SK-N-MC (cell line): ENCODE results near the gene TFDP2.

ENCODE experiments used
- EZH2 ChIP-seq: fragments of 200-600 bp; sonication (generic); IDR thresholded peaks from one replicate; pipeline ENCODE4 v1.6.1; 2017; ENCODE audit warnings: antibody characterized with exemption
- POLR2AphosphoS5 ChIP-seq: IDR thresholded peaks from 2 replicates; pipeline ENCODE4 v1.6.1; 2012; ENCODE audit warnings: mild to moderate bottlenecking, low read depth, low read length, borderline replicate concordance

DNA sequence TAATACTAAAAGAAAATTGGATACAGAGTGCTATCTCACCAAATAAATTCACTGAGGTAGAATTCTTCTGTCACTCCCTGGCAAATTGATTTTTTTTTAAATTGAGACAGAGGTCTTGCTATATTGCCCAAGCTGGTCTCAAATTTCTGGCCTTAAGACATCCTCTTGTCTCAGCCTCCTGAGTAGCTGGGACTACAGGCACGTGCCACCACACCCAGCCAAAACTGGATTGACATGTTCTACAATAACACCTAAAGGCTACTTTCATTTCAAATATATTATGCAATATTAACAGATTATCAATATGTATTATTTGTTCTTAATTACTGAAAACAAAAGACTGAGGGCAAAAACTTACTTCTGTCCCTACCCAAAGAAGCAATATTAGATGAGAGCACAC, 36.7 kb downstream of the TFDP2 start:
- TF ChIP-seq EZH2 (no peak), POLR2AphosphoS5 (no peak)
